Fibroblast of pulmonary artery (primary cell): Measurements from ENCODE around the gene THAP5.
A peak's percentile ranks its signal among the peaks of the same experiment; 100 is the strongest.

ENCODE experiments used
- DNase-seq: peaks from one replicate; pipeline ENCODE4 v3.0.0-alpha.2; 2010; ENCODE audit warnings: low read depth
- H3K4me3 ChIP-seq: replicated peaks from 2 replicates; pipeline ENCODE4 v1.5.1; 2011; ENCODE audit warnings: low read depth, mild to moderate bottlenecking, control low read depth, low read length, moderate library complexity
- TF ChIP-seq, protein P1 (sequence below): IDR thresholded peaks from 2 replicates; pipeline ENCODE4 v1.5.1; 2011; ENCODE audit warnings: mild to moderate bottlenecking, control low read depth, low read length, inconsistent platforms; ENCODE audit errors: missing control alignments

The THAP5 gene

DNA sequence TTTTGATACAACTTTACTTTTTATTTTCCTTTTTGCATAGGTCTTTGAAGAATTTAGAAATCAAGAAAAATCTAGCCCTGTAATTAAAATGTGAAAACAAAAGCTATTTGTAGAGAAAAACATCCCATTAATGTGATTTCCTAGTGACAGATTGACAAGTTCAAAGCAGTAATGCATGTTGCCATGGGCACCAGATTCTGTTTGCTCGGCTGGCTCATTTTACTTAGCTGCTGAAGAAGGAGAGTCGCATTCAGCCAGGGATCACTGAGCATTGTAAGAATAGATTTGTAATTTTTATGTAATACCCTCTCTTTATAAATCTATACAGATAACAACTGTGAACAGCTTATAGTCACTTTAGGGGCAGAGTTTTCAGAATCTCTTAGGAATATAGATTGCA is 28.6 kb upstream of the THAP5 start:
- TF ChIP-seq, protein P1, sequence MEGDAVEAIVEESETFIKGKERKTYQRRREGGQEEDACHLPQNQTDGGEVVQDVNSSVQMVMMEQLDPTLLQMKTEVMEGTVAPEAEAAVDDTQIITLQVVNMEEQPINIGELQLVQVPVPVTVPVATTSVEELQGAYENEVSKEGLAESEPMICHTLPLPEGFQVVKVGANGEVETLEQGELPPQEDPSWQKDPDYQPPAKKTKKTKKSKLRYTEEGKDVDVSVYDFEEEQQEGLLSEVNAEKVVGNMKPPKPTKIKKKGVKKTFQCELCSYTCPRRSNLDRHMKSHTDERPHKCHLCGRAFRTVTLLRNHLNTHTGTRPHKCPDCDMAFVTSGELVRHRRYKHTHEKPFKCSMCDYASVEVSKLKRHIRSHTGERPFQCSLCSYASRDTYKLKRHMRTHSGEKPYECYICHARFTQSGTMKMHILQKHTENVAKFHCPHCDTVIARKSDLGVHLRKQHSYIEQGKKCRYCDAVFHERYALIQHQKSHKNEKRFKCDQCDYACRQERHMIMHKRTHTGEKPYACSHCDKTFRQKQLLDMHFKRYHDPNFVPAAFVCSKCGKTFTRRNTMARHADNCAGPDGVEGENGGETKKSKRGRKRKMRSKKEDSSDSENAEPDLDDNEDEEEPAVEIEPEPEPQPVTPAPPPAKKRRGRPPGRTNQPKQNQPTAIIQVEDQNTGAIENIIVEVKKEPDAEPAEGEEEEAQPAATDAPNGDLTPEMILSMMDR: no peak
- no peak overlapping the region for H3K4me3 ChIP-seq
- DNase-seq: no peak

DNA sequence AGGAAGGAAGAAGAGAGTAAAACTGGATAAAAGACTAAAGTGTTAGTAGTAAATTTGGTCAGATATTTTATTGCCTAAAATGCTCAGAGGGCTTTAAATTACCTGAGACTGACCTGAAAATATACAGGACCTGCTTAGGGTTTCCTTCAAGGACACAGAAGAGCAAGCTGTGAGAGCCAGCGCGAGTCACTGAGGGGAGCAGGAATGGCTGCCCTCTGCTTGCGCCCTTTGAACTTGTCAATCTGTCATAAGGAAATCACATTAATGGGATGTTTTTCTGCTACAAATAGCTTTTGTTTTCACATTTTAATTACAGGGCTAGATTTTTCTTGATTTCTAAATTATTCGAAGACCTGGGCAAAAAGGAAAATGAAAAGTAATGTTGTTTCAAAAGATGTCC is 27.1 kb upstream of the THAP5 start:
- no peak overlapping the region for H3K4me3 ChIP-seq
- TF ChIP-seq, protein P1: no peak
- DNase-seq: no peak

DNA sequence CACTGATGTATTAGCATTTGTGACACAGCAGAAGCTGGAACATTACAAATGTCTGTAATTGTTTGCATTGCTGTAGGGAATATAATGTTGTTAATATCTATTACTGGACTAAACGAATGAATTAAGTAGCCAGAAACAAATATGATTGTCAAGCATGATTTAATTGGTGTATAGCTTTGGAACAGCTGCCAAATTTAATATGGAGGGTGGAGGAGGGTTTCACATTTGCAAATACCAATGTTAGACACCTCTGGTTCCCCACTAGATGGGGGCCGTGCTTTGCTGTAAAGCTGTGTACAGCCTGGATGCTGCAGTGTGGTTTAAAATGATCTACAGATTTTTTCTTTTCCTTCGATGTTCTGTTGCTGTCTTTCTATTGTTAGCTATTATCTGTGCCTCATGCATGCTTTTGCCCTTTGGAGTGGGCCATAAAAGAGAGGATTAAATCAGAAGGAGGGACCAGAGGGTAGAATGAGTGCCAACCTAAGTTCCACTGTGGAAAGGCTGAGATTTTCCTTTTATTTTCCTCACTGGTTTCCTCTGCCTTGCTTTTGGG is 23.2 kb upstream of the THAP5 start:
- H3K4me3 ChIP-seq: no peak overlapping the region
- TF ChIP-seq, protein P1: peak; percentile 34
- peak; percentile 26 for DNase-seq

DNA sequence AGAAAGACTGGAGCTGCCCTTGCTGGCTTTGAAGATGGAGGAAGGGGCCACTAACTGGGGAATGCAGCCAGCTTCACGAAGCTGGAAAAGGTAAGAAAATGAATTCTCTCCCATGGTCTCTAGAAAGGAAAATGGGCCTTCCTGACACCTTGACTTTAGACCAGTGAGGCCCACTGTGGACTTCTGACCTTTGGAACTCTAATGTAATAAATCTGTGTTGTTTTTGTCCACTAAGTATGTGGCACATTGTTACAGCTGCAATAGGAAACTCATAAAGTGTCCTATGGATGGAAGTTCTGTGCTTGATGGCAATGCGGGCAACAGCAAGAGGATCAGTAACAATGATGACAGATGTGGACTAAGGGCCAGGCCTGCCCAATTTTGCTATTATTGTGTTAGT is 21.1 kb upstream of the THAP5 start:
- no peak overlapping the region for H3K4me3 ChIP-seq
- TF ChIP-seq, protein P1: no peak
- DNase-seq: no peak

DNA sequence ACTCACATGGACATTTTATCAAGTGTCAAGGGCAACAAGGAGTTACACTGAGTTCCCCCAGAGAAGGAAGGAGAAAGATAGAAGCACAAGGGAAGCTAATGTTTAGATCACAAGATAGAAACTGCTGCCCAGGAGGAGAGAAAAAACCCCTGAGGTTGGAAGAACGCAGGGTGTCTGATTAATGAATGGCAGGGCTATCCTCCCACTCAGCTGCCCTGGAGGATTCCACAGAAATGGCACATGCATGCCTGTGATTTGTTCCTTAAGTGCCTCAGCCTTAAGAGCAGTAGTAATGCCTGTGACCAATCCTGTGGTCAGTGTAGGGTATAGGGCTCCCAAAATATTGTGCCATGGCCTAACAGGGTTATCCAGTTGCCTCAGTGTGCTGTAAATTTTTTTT is 20.4 kb upstream of the THAP5 start:
- TF ChIP-seq, protein P1: no peak
- H3K4me3 ChIP-seq: no peak overlapping the region
- no peak for DNase-seq

DNA sequence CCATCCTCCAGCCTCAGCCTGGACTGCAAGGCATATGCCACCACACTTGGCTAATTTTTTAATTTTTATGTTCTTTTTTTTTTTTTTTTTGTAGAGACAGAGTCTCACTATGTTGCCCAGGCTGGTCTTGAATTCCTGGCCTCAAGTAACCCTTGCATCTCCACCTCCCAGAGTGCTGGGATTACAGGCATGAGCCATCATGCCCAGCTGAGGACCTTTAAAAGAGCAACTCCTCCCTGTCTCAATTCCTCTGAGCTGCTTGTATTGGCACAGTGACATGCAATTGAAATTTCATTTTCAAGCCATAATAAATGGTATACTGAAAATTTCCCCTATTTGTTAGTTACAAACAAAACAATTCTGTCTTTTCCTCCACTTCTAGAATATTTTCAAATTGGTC is 19.7 kb upstream of the THAP5 start:
- DNase-seq: no peak
- TF ChIP-seq, protein P1: no peak
- no peak overlapping the region for H3K4me3 ChIP-seq

DNA sequence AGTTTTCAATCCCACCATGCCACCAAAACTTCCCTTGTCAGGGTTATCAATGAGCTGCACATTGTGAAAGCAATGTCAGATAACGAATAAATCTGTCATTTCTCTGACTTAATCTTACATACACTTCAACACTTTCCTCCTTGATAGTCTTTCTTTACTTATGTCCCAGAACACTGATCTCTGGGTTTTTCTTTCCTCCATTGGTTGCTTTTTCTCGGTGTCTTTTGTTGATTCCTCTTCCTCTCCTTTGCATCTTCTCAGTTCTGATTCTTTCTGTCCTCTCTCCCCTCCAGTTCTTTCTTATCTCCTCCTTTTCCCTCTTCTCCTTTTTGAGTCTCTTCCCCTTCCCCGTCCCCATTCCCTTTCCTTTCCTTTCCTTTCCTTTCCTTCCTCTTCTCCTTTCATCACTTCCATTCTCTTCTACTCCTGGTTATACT is 16.8 kb upstream of the THAP5 start:
- TF ChIP-seq, protein P1: no peak
- DNase-seq: no peak
- H3K4me3 ChIP-seq: no peak overlapping the region
